ENCODE results near the gene SWI5.

Gene SWI5

DNA sequence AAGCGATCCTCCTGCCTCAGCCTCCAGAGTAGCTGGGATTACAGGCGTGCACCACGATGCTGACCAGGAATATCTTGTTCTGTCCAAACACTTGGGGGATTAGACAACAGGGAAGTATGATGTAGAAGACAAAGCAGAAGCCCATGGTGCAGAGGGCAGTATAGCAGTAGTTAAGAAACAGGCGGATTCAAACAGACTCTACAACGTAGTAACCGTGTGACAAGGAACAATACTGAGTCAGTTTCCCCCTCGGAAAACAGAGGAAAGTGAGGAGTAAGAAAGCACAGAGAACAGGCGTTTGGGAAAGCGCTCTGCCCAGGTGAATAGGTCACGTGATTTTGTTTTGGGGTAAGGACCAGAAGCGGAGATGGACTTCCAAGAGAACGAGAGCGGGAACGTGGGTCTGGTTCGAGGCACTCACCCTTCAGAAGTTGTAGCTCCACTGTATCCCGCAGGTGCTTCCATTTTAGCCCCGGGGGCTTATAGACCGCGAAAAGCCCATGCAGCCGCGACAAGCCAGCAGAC, 45.9 kb downstream of the SWI5 start:
- Histone ChIP-seq H3K4me3 (ENCODE audit: low read length in 2 of 2) (peak overlapping the region; percentile 70 to 86), H4K91ac (ENCODE audit: low read depth, low read length, poor library complexity) (no peak overlapping the region), H3K18ac (ENCODE audit: low read length) (peak overlapping the region; percentile 72), H3K27ac (replicated peaks; ENCODE audit: low read length) (no peak overlapping the region), H3K4me2 (ENCODE audit: insufficient read depth, low read length, poor library complexity, severe bottlenecking) (peak overlapping the region; percentile 72), H3K36me3 (replicated peaks in 1 of 2; ENCODE audit: control insufficient read depth in 2 of 2, insufficient read depth in 2 of 2, low read length in 2 of 2) (peaks cover 22 to 60% of the 10 kb centered on the region in 2 donors), H3K79me1 (ENCODE audit: low read depth, low read length) (peaks cover 4% of the 10 kb centered on the region), H3K4me1 (ENCODE audit: control insufficient read depth in 2 of 2, insufficient read depth in 1 of 2, low read depth in 1 of 2, low read length in 2 of 2) (peaks cover 5 to 9% of the 10 kb centered on the region in 2 donors), H3K9me3 (replicated peaks in 1 of 2; ENCODE audit: control insufficient read depth in 2 of 2, insufficient read depth in 1 of 2, low read depth in 1 of 2, low read length in 2 of 2) (no peaks in the 10 kb centered on the region), H3K14ac (ENCODE audit: low read length) (no peak overlapping the region), H2BK120ac (ENCODE audit: low read depth, low read length) (no peak overlapping the region), H3K9ac (ENCODE audit: low read depth, low read length, poor library complexity) (peak overlapping the region; percentile 75), H2BK12ac (ENCODE audit: low read length) (no peak overlapping the region), H2BK5ac (ENCODE audit: low read length) (peak overlapping the region; percentile 67), H2AFZ (ENCODE audit: low read length) (peak overlapping the region; percentile 84), H2AK5ac (ENCODE audit: low read depth, low read length) (no peak overlapping the region), H3K23ac (ENCODE audit: low read depth, low read length, poor library complexity) (peak overlapping the region; percentile 38), H3K4ac (ENCODE audit: low read length) (no peak overlapping the region), H2BK15ac (ENCODE audit: low read length) (no peak overlapping the region), H4K8ac (ENCODE audit: low read depth, low read length) (no peak overlapping the region), H3K27me3 (ENCODE audit: control insufficient read depth in 3 of 3, insufficient read depth in 3 of 3, low read depth in 1 of 3, low read length in 3 of 3) (no peaks in the 10 kb centered on the region)
- no peak for DNase-seq (ENCODE audit: low spot score)
- WGBS, 2 donors (ENCODE audit: extremely low coverage in 2 of 2, insufficient read length in 2 of 2, insufficient replicate concordance in 1 of 2), result no CpG with 5 or more reads among the region's 21 CpGs

DNA sequence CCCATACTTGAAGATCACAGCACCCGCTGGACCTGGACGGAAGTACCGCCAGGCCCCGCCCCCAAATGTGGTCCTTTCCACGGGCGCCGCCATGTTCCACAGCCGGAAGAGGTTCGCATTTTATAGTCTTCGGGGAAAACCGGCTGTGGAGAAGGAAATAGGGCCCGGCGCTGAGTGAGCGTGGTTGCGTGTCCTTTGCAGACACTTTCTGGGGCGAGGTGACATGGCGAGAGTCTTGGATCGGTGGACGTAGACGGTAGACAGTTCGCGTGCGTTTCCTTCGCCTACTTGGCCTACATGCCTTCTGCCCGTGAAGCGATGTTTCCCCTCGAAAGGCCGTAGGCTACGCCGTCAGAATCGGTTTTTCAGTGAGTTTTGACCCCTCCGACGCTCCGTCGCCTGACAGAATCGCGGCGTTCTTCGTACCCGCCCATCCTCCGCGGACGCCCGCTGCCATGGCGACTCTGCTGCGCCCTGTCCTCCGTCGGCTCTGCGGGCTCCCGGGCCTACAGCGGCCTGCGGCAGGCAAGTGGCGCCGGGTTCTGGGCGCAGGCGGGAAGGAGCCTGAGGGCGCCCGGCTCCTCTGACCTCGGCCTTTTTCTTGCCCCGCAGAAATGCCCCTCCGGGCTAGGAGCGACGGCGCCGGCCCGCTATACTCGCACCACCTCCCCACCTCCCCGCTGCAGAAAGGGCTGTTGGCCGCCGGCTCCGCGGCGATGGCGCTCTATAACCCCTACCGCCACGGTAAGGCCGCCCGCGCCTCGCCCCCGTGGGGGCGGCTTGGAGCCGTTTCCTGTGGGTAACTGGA, 46.5 kb downstream of the SWI5 start, which contains the start of the genes COQ4 and TRUB2:
TSS of gene COQ4 (plus strand) at position 436 of the 808 bp plus-strand sequence. CDS start at position 456, 20 bp downstream.
TSS of gene TRUB2 (minus strand) at position 44 of the 808 bp plus-strand sequence. CDS start at position 5, 39 bp downstream.
- DNase-seq (ENCODE audit: low spot score), result peak; percentile 92
- no CpG with 5 or more reads among the region's 83 CpGs for WGBS, 2 donors (ENCODE audit: extremely low coverage in 2 of 2, insufficient read length in 2 of 2, insufficient replicate concordance in 1 of 2)

DNA sequence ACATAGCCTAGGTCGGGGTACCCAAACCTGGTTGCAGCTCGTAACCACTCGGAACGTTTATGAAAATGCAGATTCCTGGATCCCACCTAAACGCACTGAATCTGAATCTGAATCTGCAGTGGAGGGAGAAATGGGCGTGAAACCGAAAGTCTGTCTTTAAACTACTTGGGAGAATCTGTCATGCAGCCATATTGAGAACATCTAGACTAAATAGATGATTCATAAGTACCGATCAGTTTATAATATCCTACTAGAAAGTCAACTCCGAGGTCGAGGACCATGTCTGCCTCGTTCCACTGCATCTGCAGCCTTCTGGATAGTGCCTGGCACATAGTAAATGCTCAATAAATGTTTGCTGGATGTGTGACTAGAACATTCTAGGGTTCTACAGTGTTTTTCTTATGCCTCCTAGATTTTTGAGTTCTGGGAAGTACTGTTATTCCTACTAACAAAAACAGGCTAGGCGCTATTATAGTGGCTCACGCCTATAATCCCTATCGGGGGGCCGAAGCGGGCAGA, 47.2 kb downstream of the SWI5 start:
- Histone ChIP-seq H3K4me1 (ENCODE audit: control insufficient read depth in 2 of 2, insufficient read depth in 1 of 2, low read depth in 1 of 2, low read length in 2 of 2) (peaks cover 5 to 9% of the 10 kb centered on the region in 2 donors), H3K23ac (ENCODE audit: low read depth, low read length, poor library complexity) (peak overlapping the region; percentile 38), H3K27me3 (ENCODE audit: control insufficient read depth in 3 of 3, insufficient read depth in 3 of 3, low read depth in 1 of 3, low read length in 3 of 3) (no peaks in the 10 kb centered on the region), H3K9ac (ENCODE audit: low read depth, low read length, poor library complexity) (peak overlapping the region; percentile 96), H2BK15ac (ENCODE audit: low read length) (no peak overlapping the region), H3K18ac (ENCODE audit: low read length) (no peak overlapping the region), H3K9me3 (replicated peaks in 1 of 2; ENCODE audit: control insufficient read depth in 2 of 2, insufficient read depth in 1 of 2, low read depth in 1 of 2, low read length in 2 of 2) (no peaks in the 10 kb centered on the region), H2AK5ac (ENCODE audit: low read depth, low read length) (no peak overlapping the region), H2BK12ac (ENCODE audit: low read length) (no peak overlapping the region), H2BK120ac (ENCODE audit: low read depth, low read length) (no peak overlapping the region), H3K4me3 (ENCODE audit: low read length in 2 of 2) (peak overlapping the region; percentile 70 to 86), H3K4me2 (ENCODE audit: insufficient read depth, low read length, poor library complexity, severe bottlenecking) (peak overlapping the region; percentile 72), H3K14ac (ENCODE audit: low read length) (no peak overlapping the region), H3K27ac (replicated peaks; ENCODE audit: low read length) (no peak overlapping the region), H2BK5ac (ENCODE audit: low read length) (no peak overlapping the region), H2AFZ (ENCODE audit: low read length) (peak overlapping the region; percentile 84), H3K36me3 (replicated peaks in 1 of 2; ENCODE audit: control insufficient read depth in 2 of 2, insufficient read depth in 2 of 2, low read length in 2 of 2) (peaks cover 17 to 61% of the 10 kb centered on the region in 2 donors), H3K4ac (ENCODE audit: low read length) (no peak overlapping the region), H4K91ac (ENCODE audit: low read depth, low read length, poor library complexity) (no peak overlapping the region), H3K79me1 (ENCODE audit: low read depth, low read length) (peaks cover 4% of the 10 kb centered on the region), H4K8ac (ENCODE audit: low read depth, low read length) (no peak overlapping the region)
- WGBS, 2 donors (ENCODE audit: extremely low coverage in 2 of 2, insufficient read length in 2 of 2, insufficient replicate concordance in 1 of 2), result no CpG with 5 or more reads among the region's 16 CpGs
- no peak for DNase-seq (ENCODE audit: low spot score)

More for the DNA sequence above, 46.5 kb downstream of the SWI5 start, which contains the start of the genes COQ4 and TRUB2:
- Histone ChIP-seq H3K27ac (replicated peaks; ENCODE audit: low read length) (peak within 1 kb of the TSS; percentile 88), H2AFZ (ENCODE audit: low read length) (peak within 1 kb of the TSS; percentile 84), H2BK5ac (ENCODE audit: low read length) (peak within 1 kb of the TSS; percentile 67), H2AK5ac (ENCODE audit: low read depth, low read length) (no peak within 1 kb of the TSS), H2BK15ac (ENCODE audit: low read length) (no peak within 1 kb of the TSS), H3K23ac (ENCODE audit: low read depth, low read length, poor library complexity) (peak within 1 kb of the TSS; percentile 38), H3K18ac (ENCODE audit: low read length) (peak within 1 kb of the TSS; percentile 96), H3K4ac (ENCODE audit: low read length) (no peak within 1 kb of the TSS), H3K14ac (ENCODE audit: low read length) (peak within 1 kb of the TSS; percentile 27), H3K9me3 (replicated peaks in 1 of 2; ENCODE audit: control insufficient read depth in 2 of 2, insufficient read depth in 1 of 2, low read depth in 1 of 2, low read length in 2 of 2) (no peaks in the 10 kb centered on the region), H2BK120ac (ENCODE audit: low read depth, low read length) (peak within 1 kb of the TSS; percentile 65), H3K27me3 (ENCODE audit: control insufficient read depth in 3 of 3, insufficient read depth in 3 of 3, low read depth in 1 of 3, low read length in 3 of 3) (no peaks in the 10 kb centered on the region), H4K8ac (ENCODE audit: low read depth, low read length) (peak within 1 kb of the TSS; percentile 52), H3K79me1 (ENCODE audit: low read depth, low read length) (peaks cover 4% of the 10 kb centered on the region), H3K4me3 (ENCODE audit: low read length in 2 of 2) (peak within 1 kb of the TSS; percentile 70 to 86), H3K4me2 (ENCODE audit: insufficient read depth, low read length, poor library complexity, severe bottlenecking) (peak within 1 kb of the TSS; percentile 72), H2BK12ac (ENCODE audit: low read length) (no peak within 1 kb of the TSS), H3K36me3 (replicated peaks in 1 of 2; ENCODE audit: control insufficient read depth in 2 of 2, insufficient read depth in 2 of 2, low read length in 2 of 2) (peaks cover 17 to 59% of the 10 kb centered on the region in 2 donors), H4K91ac (ENCODE audit: low read depth, low read length, poor library complexity) (no peak within 1 kb of the TSS), H3K4me1 (ENCODE audit: control insufficient read depth in 2 of 2, insufficient read depth in 1 of 2, low read depth in 1 of 2, low read length in 2 of 2) (peaks cover 5 to 9% of the 10 kb centered on the region in 2 donors), H3K9ac (ENCODE audit: low read depth, low read length, poor library complexity) (peak within 1 kb of the TSS; percentile 96)

DNA sequence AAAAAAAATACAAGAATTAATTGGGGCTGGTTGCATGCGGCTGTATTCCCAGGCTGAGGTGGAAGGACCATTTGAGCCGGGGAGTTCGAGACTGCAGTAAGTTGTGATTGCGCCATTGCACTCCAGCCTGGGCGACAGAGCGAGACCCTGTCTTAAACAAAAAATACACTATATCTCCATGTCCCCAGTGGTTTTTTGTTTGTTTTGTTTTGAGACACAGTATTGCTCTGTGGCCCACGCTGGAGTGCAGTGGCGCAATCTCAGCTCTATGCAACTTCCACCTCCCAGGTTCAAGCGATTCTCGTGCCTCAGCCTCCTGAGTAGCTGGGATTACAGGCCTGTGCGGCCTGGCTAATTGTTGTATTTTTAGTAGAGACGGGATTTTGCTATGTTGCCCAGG, 47.7 kb downstream of the SWI5 start:
- no peak overlapping the region for H3K14ac ChIP-seq (ENCODE audit: low read length)
- no peak overlapping the region for H2BK12ac ChIP-seq (ENCODE audit: low read length)
- H2AFZ ChIP-seq (ENCODE audit: low read length), result no peak overlapping the region
- H4K91ac ChIP-seq (ENCODE audit: low read depth, low read length, poor library complexity), result no peak overlapping the region
- peaks cover 0 to 1% of the 10 kb centered on the region in 2 donors for H3K9me3 ChIP-seq (replicated peaks in 1 of 2; ENCODE audit: control insufficient read depth in 2 of 2, insufficient read depth in 1 of 2, low read depth in 1 of 2, low read length in 2 of 2)
- H3K79me1 ChIP-seq (ENCODE audit: low read depth, low read length), result peaks cover 4% of the 10 kb centered on the region
- no peak for DNase-seq (ENCODE audit: low spot score)
- peaks cover 5 to 9% of the 10 kb centered on the region in 2 donors for H3K4me1 ChIP-seq (ENCODE audit: control insufficient read depth in 2 of 2, insufficient read depth in 1 of 2, low read depth in 1 of 2, low read length in 2 of 2)
- no peak overlapping the region for H3K9ac ChIP-seq (ENCODE audit: low read depth, low read length, poor library complexity)
- no CpG with 5 or more reads among the region's 12 CpGs for WGBS, 2 donors (ENCODE audit: extremely low coverage in 2 of 2, insufficient read length in 2 of 2, insufficient replicate concordance in 1 of 2)
- no peaks in the 10 kb centered on the region for H3K27me3 ChIP-seq (ENCODE audit: control insufficient read depth in 3 of 3, insufficient read depth in 3 of 3, low read depth in 1 of 3, low read length in 3 of 3)
- H3K4me2 ChIP-seq (ENCODE audit: insufficient read depth, low read length, poor library complexity, severe bottlenecking), result no peak overlapping the region
- peak overlapping the region in 1 of 2 donors; percentile 70 for H3K4me3 ChIP-seq (ENCODE audit: low read length in 2 of 2)
- no peak overlapping the region for H2BK5ac ChIP-seq (ENCODE audit: low read length)
- no peak overlapping the region for H2AK5ac ChIP-seq (ENCODE audit: low read depth, low read length)
- H2BK120ac ChIP-seq (ENCODE audit: low read depth, low read length), result no peak overlapping the region
- H3K4ac ChIP-seq (ENCODE audit: low read length), result no peak overlapping the region
- H4K8ac ChIP-seq (ENCODE audit: low read depth, low read length), result no peak overlapping the region
- peaks cover 21 to 65% of the 10 kb centered on the region in 2 donors for H3K36me3 ChIP-seq (replicated peaks in 1 of 2; ENCODE audit: control insufficient read depth in 2 of 2, insufficient read depth in 2 of 2, low read length in 2 of 2)
- H3K18ac ChIP-seq (ENCODE audit: low read length), result no peak overlapping the region
- H2BK15ac ChIP-seq (ENCODE audit: low read length), result no peak overlapping the region
- H3K23ac ChIP-seq (ENCODE audit: low read depth, low read length, poor library complexity), result no peak overlapping the region
- H3K27ac ChIP-seq (replicated peaks; ENCODE audit: low read length), result no peak overlapping the region

All from neuronal stem cell (in vitro differentiated cells).